T-helper 2 cell treated with Interferon-gamma antibody and Interleukin-4, amounts not matched to agents 5 μg/mL and 100 μg/mL, for 36 hours (primary cell): Measurements from ENCODE around the gene TM9SF1.
A peak's percentile ranks its signal among the peaks of the same experiment; 100 is the strongest.

Experiments used
- DNase-seq: peaks from one replicate; pipeline ENCODE4 v3.0.0; 2021; ENCODE audit warnings: low spot score
- H3K27ac Mint-ChIP-seq: one replicate; pipeline ENCODE4 v1.8.0; 2021; ENCODE audit warnings: mild to moderate bottlenecking, mixed read lengths
- H3K27me3 Mint-ChIP-seq: one replicate; pipeline ENCODE4 v1.8.0; 2021; ENCODE audit warnings: low read depth, mixed read lengths
- H3K36me3 Mint-ChIP-seq: one replicate; pipeline ENCODE4 v1.8.0; 2021; ENCODE audit warnings: low read depth, mixed read lengths
- H3K4me1 Mint-ChIP-seq: one replicate; pipeline ENCODE4 v1.8.0; 2021; ENCODE audit warnings: low read depth, mixed read lengths
- H3K4me3 Mint-ChIP-seq: one replicate; pipeline ENCODE4 v1.8.0; 2022; ENCODE audit warnings: mild to moderate bottlenecking, moderate library complexity, mixed read lengths
- H3K9me3 Mint-ChIP-seq: one replicate; pipeline ENCODE4 v1.8.0; 2021; ENCODE audit warnings: mixed read lengths

The TM9SF1 gene

DNA sequence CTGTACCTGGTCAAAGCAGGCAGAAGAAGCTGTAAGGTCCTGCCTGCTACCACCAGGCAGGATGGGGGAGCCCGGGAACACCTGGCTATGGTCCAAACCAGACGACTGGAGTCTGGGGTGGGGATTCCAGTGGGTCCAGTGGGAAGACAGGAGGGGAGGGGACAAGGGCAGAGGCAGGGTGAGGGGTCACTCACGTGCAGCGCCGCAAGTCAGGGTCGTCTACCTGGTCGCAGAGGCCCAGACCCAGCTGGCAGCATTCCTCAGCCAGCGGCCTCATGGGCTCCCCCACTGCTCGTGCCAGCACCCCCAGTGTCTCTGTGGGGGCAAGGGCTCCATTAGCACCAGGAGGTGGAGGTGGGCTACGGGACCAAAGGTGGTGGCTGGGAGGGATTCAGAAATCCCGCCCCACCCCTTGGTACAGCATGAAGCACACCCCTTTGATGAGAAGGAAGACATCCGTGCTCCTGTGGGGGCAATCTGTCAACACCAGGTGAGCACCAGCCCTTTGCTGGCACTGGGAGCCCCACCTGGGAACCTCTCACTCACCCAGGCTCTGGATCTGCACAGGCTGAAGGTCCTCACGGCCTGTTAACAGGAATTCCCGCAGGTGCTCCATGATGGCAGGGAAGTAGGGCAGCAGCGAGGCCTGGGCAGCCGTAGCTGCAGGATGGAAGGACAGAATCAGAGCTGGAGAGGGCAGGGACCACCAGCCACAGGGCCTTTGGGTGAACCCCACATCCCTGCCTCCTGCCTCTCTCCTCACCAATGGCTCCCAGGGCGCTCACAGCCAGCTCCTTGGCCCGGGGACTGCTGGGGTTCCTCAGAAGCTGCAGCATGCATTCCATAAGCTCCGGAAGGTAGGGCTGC, 10.9 kb downstream of the TM9SF1 start:
- no peak for DNase-seq
- H3K4me1 Mint-ChIP-seq, result peaks cover 13% of the 10 kb centered on the region
- H3K36me3 Mint-ChIP-seq, result peaks cover 42% of the 10 kb centered on the region
- H3K9me3 Mint-ChIP-seq, result no peaks in the 10 kb centered on the region
- H3K27me3 Mint-ChIP-seq, result no peaks in the 10 kb centered on the region
- no peak overlapping the region for H3K4me3 Mint-ChIP-seq
- no peak overlapping the region for H3K27ac Mint-ChIP-seq

DNA sequence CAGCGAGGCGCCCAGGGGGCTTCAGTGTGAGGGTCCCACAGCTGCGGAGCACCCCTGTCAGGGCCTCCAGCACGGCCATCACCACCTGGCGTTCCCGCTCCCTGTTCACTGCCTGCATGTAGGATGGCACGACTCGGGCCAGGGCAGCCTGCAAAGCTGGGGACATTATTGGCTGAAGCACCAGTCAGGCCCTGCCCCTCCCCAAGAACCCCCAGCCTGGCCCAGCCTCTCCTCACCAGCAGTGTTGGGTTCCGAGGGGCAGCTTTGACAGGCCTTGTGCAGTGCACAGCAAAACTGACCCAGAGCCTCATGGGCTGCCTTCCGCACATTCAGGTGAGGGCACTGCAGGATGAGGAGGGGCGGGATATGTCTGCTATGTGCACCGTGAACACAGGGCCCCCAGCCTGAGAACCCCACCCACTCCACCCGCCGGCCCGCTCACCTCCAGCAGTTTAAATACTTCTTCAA, 12.2 kb downstream of the TM9SF1 start:
- Mint-ChIP-seq H3K9me3 (no peaks in the 10 kb centered on the region), H3K4me1 (peaks cover 10% of the 10 kb centered on the region), H3K36me3 (peaks cover 52% of the 10 kb centered on the region), H3K27ac (no peak overlapping the region), H3K4me3 (no peak overlapping the region), H3K27me3 (no peaks in the 10 kb centered on the region)
- no peak for DNase-seq

DNA sequence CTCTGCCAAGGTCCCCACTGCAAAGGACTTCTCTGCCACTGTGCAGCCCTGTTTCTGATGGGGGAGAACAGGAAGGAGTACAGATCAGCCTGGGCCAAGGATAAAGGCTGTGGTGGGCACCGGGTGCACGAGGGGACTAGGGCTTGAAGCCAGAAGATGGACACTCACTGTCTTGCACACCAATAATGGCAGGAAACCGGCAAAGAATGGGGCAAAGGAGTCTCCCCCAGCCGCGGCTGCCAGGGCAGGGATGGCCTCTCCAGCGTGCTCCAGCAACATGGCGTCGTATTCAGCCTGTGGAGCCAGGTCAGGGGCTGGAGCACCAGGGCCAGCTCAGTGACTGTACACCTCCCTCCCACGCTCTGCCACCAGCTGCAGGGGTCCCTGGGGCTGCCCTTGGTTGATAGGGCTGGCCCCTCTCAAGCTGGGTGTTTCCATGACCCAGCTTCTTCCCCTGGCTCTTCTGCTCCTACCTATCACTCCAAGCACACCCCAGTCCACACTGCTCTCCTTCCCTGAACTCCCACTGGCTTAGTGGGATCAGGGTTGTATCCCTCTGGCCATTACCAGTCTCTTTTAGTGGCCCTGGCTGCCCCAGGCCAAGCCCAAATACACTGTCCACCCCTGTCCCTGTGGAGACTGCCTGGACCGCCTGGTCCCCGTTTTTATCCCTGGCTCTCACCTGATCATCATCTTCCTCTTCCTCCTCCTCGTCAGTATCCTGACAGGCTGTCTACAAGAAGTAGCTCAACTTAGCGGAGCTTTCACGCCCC, 12.9 kb downstream of the TM9SF1 start:
- no peak overlapping the region for H3K4me3 Mint-ChIP-seq
- H3K27me3 Mint-ChIP-seq, result no peaks in the 10 kb centered on the region
- peaks cover 56% of the 10 kb centered on the region for H3K36me3 Mint-ChIP-seq
- peaks cover 4% of the 10 kb centered on the region for H3K4me1 Mint-ChIP-seq
- no peaks in the 10 kb centered on the region for H3K9me3 Mint-ChIP-seq
- DNase-seq, result no peak
- H3K27ac Mint-ChIP-seq, result peak overlapping the region; percentile 55

DNA sequence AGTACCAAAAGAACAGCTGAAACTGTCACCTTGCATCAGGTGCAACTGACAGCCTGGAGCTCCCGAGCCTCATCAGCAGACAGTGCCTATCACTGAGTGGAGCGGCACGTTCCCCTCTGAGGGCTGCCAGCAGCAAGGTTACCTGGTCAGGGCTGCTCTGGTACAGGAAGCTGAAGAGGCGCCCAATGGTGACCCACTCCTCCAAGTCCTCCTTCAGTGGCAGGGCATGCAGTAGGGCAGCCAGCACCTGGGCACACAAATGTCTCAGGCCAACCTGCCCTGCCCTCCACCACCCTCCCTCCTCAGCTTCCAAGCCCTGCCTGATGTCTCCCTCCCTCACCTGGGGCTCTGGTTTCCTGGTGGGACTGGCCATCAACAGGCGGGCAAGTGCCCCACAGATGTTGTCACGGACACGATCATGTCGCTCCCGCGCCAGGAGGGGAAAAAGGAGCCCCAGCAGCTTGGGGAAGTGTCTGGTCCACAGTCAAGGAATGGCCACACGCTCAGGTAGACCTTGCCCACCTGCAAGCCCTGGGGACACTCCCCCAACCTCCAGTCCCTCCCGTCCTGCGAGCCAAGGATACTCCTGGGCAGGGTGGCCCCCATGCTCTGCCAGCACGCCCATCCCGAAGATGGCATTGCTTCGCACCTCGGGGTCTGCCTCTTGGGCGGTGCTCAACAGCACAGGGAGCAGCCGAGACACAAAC, 13.7 kb downstream of the TM9SF1 start:
- H3K36me3 Mint-ChIP-seq, result peaks cover 58% of the 10 kb centered on the region
- no peaks in the 10 kb centered on the region for H3K9me3 Mint-ChIP-seq
- no peak for DNase-seq
- no peak overlapping the region for H3K27ac Mint-ChIP-seq
- H3K27me3 Mint-ChIP-seq, result no peaks in the 10 kb centered on the region
- no peak overlapping the region for H3K4me3 Mint-ChIP-seq
- no peaks in the 10 kb centered on the region for H3K4me1 Mint-ChIP-seq

DNA sequence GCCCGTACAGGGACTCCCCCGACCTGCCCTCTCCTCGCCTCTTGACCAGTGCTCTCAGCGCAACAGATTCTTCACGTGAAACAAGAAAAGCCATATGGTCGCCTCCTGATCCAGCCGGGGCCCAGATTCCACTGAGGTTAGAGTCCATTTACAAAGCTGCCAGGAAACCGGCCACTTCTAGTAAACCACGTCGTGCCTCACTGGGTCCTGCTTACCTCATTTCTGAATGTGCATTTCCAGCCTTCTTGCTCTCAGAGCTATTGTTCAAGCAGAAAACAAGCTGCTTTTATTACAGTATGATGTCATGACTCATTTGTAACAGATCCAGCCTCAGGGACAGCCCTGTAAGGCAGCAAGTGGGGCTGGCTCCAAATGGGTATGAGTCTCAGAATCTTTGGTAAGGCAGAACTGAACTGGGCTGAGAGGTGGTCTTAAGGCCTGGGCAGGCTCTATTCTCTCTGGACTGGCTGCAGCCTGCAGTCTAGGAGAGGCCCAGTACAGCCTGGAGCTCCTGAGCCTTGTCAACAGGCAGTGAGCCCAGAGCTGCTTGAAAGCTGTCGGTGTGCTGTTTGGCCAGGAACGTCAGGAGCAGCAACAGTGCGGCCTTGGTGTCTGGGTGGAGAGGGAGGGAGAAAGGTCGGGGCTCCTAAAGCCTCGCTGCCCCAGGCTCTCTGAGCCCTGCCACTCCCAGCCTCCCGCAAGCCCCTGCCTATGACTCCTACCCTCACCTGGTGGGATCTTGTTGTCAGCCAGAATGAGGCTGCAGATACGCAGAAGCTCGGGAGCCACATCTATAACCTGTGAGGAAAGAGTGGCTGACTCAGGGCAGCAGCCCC, 15.1 kb downstream of the TM9SF1 start:
- Mint-ChIP-seq H3K27me3 (no peaks in the 10 kb centered on the region), H3K4me1 (peaks cover under 1% of the 10 kb centered on the region), H3K27ac (peak overlapping the region; percentile 26), H3K36me3 (peaks cover 54% of the 10 kb centered on the region), H3K9me3 (no peaks in the 10 kb centered on the region), H3K4me3 (no peak overlapping the region)
- DNase-seq, result no peak

DNA sequence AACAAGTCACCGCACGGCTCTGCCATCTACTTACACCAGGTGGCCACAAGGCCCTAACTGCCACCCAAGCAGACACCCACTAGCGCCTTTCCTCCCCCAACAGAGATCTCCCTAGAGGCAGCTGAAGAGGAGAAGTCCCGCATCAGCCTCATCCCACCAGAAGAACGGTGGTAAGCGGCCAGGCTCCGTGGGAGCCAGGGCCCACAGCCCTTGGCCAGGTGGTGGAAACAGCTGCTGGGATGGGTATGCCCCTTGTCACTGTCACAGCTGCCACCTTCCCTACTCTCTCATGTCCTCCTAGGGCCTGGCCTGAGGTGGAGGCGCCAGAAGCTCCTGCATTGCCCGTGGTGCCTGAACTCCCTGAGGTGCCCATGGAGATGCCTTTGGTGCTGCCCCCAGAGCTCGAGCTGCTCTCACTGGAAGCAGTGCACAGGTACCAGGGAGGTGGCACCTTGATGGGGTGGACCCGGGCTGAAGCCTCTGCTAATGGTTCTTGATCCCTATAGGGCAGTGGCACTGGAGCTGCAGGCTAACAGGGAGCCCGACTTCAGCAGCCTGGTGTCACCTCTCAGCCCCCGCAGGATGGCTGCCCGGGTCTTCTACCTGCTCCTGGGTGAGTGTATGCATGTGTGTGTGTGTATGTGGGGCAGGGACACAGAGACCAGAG, 15.8 kb downstream of the TM9SF1 start:
- no peaks in the 10 kb centered on the region for H3K27me3 Mint-ChIP-seq
- peaks cover 59% of the 10 kb centered on the region for H3K36me3 Mint-ChIP-seq
- DNase-seq, result no peak
- H3K27ac Mint-ChIP-seq, result no peak overlapping the region
- no peak overlapping the region for H3K4me3 Mint-ChIP-seq
- H3K4me1 Mint-ChIP-seq, result peaks cover 6% of the 10 kb centered on the region
- no peaks in the 10 kb centered on the region for H3K9me3 Mint-ChIP-seq

DNA sequence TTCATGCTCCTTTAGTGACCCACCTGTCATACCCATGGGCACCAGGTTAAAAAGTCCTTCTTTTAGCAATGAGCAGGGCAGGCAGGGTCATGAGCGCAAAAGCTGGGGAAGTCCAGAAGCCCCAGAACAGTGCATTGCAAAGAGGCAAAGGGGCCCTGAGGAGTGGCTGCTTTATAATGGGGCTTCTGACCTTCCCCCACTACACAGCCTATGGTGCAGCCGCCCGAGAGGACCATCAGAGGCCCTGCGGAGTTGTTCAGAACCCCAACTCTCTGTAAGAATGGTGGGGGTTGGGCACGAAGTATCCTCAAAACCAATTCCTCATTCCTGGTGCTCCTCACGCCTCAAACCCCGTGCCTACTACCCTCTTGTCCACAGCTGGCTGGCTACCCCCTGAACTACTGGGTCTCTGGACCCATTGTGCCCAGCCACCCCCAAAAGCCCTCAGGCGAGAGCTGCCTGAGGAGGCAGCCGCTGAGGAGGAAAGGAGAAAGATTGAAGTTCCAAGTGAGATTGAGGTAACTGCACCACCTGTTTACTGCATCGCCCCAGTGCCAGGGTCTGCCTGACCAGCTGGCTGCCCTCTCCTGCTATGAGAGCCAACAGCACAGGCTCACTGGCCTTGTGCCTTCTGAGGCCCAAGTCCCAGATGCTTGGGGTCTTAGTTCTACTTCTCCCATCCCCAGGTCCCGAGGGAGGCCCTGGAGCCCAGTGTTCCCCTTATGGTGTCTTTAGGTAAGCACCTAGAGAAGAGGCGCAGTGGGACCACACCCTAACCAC, 16.7 kb downstream of the TM9SF1 start:
- H3K4me1 Mint-ChIP-seq, result peaks cover 6% of the 10 kb centered on the region
- H3K4me3 Mint-ChIP-seq, result no peak overlapping the region
- no peaks in the 10 kb centered on the region for H3K9me3 Mint-ChIP-seq
- DNase-seq, result no peak
- H3K27me3 Mint-ChIP-seq, result no peaks in the 10 kb centered on the region
- H3K27ac Mint-ChIP-seq, result no peak overlapping the region
- H3K36me3 Mint-ChIP-seq, result peaks cover 64% of the 10 kb centered on the region

DNA sequence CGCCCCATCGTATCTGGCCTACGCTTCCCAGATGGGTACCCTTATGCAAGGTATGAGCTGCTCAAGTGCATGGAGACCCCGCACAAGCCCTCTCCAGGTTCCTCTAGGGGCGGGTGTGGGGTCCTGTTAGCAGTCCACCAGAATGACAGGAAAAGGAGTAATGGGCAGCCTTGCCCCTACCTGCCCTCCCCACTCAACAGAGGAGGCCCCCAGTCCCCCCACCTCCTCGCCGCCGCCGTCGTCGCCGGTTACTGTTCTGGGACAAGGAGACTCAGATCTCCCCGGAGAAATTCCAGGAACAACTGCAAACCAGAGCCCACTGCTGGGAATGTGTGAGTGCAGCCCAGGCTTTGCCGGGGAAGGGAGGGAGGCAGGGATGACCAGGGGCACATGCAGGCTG, 17.4 kb downstream of the TM9SF1 start:
- peaks cover 7% of the 10 kb centered on the region for H3K4me1 Mint-ChIP-seq
- H3K27me3 Mint-ChIP-seq, result no peaks in the 10 kb centered on the region
- no peak for DNase-seq
- H3K27ac Mint-ChIP-seq, result no peak overlapping the region
- no peak overlapping the region for H3K4me3 Mint-ChIP-seq
- H3K36me3 Mint-ChIP-seq, result peaks cover 65% of the 10 kb centered on the region
- H3K9me3 Mint-ChIP-seq, result no peaks in the 10 kb centered on the region

DNA sequence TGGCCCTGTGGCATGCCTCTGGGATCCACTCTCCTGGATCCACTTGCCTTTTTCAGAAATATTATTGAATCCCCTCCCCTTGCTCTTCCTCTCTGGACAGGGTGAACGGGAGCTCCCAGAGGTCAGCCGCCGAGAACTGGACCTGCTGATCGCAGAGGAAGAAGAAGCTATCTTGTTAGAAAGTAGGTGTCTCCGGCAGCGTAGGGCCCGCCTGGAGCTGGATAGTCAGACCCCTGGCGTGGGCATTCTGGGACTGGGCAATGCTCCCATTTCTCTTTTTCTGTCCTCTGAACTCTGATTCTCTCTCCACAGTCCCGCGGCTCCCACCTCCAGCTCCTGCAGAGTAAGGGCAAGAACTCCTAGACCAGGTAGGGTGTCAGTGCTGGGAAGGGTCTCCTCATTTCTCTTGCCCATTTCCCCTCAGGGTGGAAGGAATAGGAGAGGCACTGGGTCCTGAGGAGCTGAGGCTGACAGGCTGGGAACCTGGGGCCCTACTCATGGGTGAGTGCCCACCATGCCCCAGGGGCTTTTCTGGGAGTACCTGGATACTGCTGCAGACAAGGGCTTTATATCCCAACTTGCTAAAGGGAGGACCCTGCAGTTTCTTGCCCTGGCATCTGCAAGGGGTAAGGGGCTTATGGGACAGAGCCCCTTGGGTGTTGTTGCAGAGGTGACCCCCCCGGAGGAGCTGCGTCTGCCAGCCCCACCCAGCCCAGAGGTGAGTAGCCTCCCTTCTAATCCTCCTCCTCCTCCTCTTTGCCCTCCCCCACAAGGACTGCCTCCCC, 18.0 kb downstream of the TM9SF1 start:
- H3K4me1 Mint-ChIP-seq, result peaks cover 9% of the 10 kb centered on the region
- H3K9me3 Mint-ChIP-seq, result no peaks in the 10 kb centered on the region
- no peaks in the 10 kb centered on the region for H3K27me3 Mint-ChIP-seq
- DNase-seq, result no peak
- peaks cover 63% of the 10 kb centered on the region for H3K36me3 Mint-ChIP-seq
- no peak overlapping the region for H3K4me3 Mint-ChIP-seq
- H3K27ac Mint-ChIP-seq, result no peak overlapping the region

DNA sequence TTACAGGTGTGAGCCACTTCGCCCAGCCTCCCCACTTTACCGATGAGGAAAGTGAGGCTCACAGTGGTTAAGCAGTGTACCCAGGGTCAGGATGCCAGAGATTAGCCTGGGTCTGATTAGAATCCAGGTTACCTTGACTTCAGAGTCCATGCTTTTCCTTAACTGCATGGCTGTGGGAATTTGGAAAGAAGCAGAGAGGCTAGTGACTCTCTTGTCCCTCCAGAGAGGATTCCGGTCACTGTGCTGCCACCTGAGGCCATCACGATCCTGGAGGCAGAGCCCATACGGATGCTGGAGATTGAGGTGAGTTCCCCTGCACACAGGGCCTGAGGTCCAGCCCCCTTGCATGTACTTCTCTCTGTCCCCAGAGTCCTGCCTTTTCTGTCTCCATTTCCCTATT, 18.6 kb downstream of the TM9SF1 start:
- peaks cover 9% of the 10 kb centered on the region for H3K4me1 Mint-ChIP-seq
- H3K36me3 Mint-ChIP-seq, result peaks cover 62% of the 10 kb centered on the region
- H3K4me3 Mint-ChIP-seq, result no peak overlapping the region
- H3K27ac Mint-ChIP-seq, result no peak overlapping the region
- DNase-seq, result no peak
- no peaks in the 10 kb centered on the region for H3K27me3 Mint-ChIP-seq
- H3K9me3 Mint-ChIP-seq, result no peaks in the 10 kb centered on the region

DNA sequence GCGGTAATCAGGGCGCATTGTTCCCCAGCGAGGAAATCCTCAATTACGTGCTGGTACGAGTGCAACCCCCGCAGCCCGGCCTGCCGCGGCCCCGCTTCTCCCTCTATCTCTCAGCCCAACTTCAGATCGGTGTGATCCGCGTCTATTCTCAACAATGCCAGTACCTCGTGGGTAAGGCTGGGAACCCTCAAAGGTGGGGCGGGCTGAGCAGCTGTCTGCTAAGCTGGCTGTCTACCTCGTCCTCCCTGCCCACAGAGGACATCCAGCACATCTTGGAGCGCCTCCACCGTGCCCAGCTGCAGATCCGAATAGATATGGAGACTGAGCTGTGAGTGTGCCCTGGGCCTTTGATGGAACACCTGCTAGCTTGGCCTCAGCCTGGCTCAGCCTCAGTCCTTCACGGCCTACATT, 22.4 kb downstream of the TM9SF1 start:
- H3K4me1 Mint-ChIP-seq, result peaks cover 23% of the 10 kb centered on the region
- no peak for DNase-seq
- H3K9me3 Mint-ChIP-seq, result no peaks in the 10 kb centered on the region
- H3K27me3 Mint-ChIP-seq, result no peaks in the 10 kb centered on the region
- H3K4me3 Mint-ChIP-seq, result no peak overlapping the region
- H3K36me3 Mint-ChIP-seq, result peaks cover 62% of the 10 kb centered on the region
- peak overlapping the region; percentile 39 for H3K27ac Mint-ChIP-seq
